Transverse colon (tissue), 4 donors: ENCODE results near the gene MRPL33. TPM values are rescaled to one million over a fixed set of nuclear protein-coding genes. Genes with fewer than 3 reads are reported as not detected.
A peak's percentile ranks its signal among the peaks of the same experiment; 100 is the strongest.

Source experiments
- DNase-seq: peaks from one replicate; pipeline ENCODE4 v3.0.0-alpha.2; 2019
- H3K27ac ChIP-seq, 4 donors: fragments of 200-600 bp; sonication (generic); 2 replicates each; pipeline ENCODE4 v1.5.1; 2016 to 2018; ENCODE audit warnings: inconsistent platforms in 4 of 4
- H3K27me3 ChIP-seq: fragments of 200-600 bp; sonication (generic); 2 replicates; pipeline ENCODE4 v1.5.1; 2017; ENCODE audit warnings: inconsistent platforms
- H3K36me3 ChIP-seq, 4 donors: fragments of 200-600 bp; sonication (generic); 2 replicates each; pipeline ENCODE4 v1.5.1; 2017 to 2019; ENCODE audit warnings: inconsistent platforms in 4 of 4
- H3K4me1 ChIP-seq, 4 donors: fragments of 200-600 bp; sonication (generic); 2 replicates each; pipeline ENCODE4 v1.5.1; 2017 to 2020; ENCODE audit warnings: inconsistent platforms in 4 of 4
- H3K4me3 ChIP-seq, 4 donors: fragments of 200-600 bp; sonication (generic); 1 replicate in 1 of 4; 2 replicates in 3 of 4; pipeline versions ENCODE4 v1.5.1 to v1.6.1; 2017 to 2019; ENCODE audit warnings: inconsistent platforms in 4 of 4
- H3K9me3 ChIP-seq, 2 donors: fragments of 200-600 bp; sonication (generic); 2 replicates each; pipeline ENCODE4 v1.5.1; 2017 to 2019; ENCODE audit warnings: inconsistent platforms in 2 of 2
- CTCF ChIP-seq, 5 experiments: fragments of 200-600 bp in 3 of 5; fragments of 450-650 bp in 2 of 5; sonication (generic) in 3 of 5; IDR thresholded peaks; 1 replicate in 2 of 5; 2 replicates in 3 of 5; pipeline ENCODE4 v1.5.1; 2016 to 2017; ENCODE audit warnings: antibody characterized with exemption in 5 of 5, inconsistent platforms in 3 of 5, mild to moderate bottlenecking in 2 of 5, moderate library complexity in 1 of 5
- EP300 ChIP-seq: sonication (generic); formaldehyde crosslinking; IDR thresholded peaks from one replicate; pipeline ENCODE4 v1.6.1; 2017; ENCODE audit warnings: antibody characterized with exemption, low read depth
- POLR2A ChIP-seq: fragments of 450-650 bp; IDR thresholded peaks from one replicate; pipeline ENCODE4 v1.6.1; 2016; ENCODE audit warnings: antibody characterized with exemption, mild to moderate bottlenecking, moderate library complexity
- POLR2AphosphoS5 ChIP-seq, 3 donors: sonication (generic); formaldehyde crosslinking; IDR thresholded peaks; one replicate each; pipeline ENCODE4 v1.6.1; 2016; ENCODE audit warnings: antibody characterized with exemption in 3 of 3
- WGBS, 2 donors: methylation state at CpG; one replicate each; pipeline ENCODE4 v1.1.5; 2018; ENCODE audit warnings: low coverage in 1 of 2; 5-methylcytosine and 5-hydroxymethylcytosine counted together
- in situ Hi-C, 4 donors: fragments of 200-750 bp; cut with MboI; loops; one replicate each; pipeline versions ENCODE4 v1.15.0 to v1.15.1; 2017; ENCODE audit warnings: low sequenced_read_pairs in 3 of 4, low pct_ligation_motif_present in 1 of 4, low pct_unique_long_range_greater_than_20kb in 1 of 4
- intact Hi-C: fragments of 100-400 bp; cut with DNase I; formaldehyde crosslinking; loops from one replicate; pipeline ENCODE4 v1.15.1; 2023; ENCODE audit warnings: low total_unique reads
- total RNA-seq, 4 donors: library from RNA; depleted of rRNA; stranded (reverse); fragments of >200 nt; gene quantifications; one replicate each; pipeline ENCODE4 v1.1.0, GENCODE V29; 2016

Gene MRPL33
- total RNA-seq, 4 donors from 2014 or later = 7.2 to 89.4 (median 45.7) TPM

- Histone ChIP-seq H3K9me3 (no peaks in the 10 kb centered on the region), H3K27ac (peak overlapping the region in 1 of 4 donors; percentile 78), H3K4me1 (peaks cover 0 to 20% (median 8%) of the 10 kb centered on the region in 4 donors), H3K36me3 (no peaks in the 10 kb centered on the region), H3K4me3 (no peak overlapping the region), H3K27me3 (no peaks in the 10 kb centered on the region)
- whole genome bisulfite sequencing, 2 donors = 67 to 70% methylated on average over 1 of the region's 1 CpG
- TF ChIP-seq EP300 (no peak), POLR2A (no peak), CTCF (IDR thresholded peaks at IDR 0.05) (no peak), POLR2AphosphoS5 (IDR thresholded peaks at IDR 0.05) (no peak)
- intact Hi-C loops (no loop called here), in situ Hi-C loops (loop anchor here in 2 of 4 donors (25.0 kb wide), 2 partner anchors 703 to 728 kb away; no protein-coding TSS in a partner anchor)
- DNase-seq = no peak
Observed at GRCh38 chr2:27734305-27734704, 37.2 kb upstream of the MRPL33 start.

- TF ChIP-seq EP300 (peak; percentile 98), POLR2AphosphoS5 (IDR thresholded peaks at IDR 0.05) (peak; percentile 78 to 90 (median 88)), POLR2A (peak; percentile 68), CTCF (IDR thresholded peaks at IDR 0.05) (peak in 1 of 5 experiments; percentile 47)
- Histone ChIP-seq H3K36me3 (no peaks in the 10 kb centered on the region), H3K4me3 (peak overlapping the region; percentile 18 to 44 (median 40)), H3K27me3 (no peaks in the 10 kb centered on the region), H3K27ac (peak overlapping the region; percentile 70 to 81 (median 74)), H3K9me3 (no peaks in the 10 kb centered on the region), H3K4me1 (peaks cover 0 to 20% (median 8%) of the 10 kb centered on the region in 4 donors)
- 9% methylated on average over 34 of the region's 51 CpGs; no CpG with 5 or more reads in 1 of the 2 donors for WGBS, 2 donors
- DNase-seq = peak; percentile 78
- in situ Hi-C loops = loop anchor here in 2 of 4 donors (25.0 kb wide), 2 partner anchors 702 to 727 kb away; no protein-coding TSS in a partner anchor
- intact Hi-C loops = no loop called here
Observed at GRCh38 chr2:27735263-27735904, 36.1 kb upstream of the MRPL33 start.

GRCh38 chr2:27736031-27736889, 35.3 kb upstream of the MRPL33 start:
- no peak for DNase-seq
- Histone ChIP-seq H3K4me1 (peaks cover 0 to 20% (median 8%) of the 10 kb centered on the region in 4 donors), H3K9me3 (no peaks in the 10 kb centered on the region), H3K36me3 (no peaks in the 10 kb centered on the region), H3K4me3 (peak overlapping the region in 3 of 4 donors; percentile 39 to 44 (median 42)), H3K27me3 (no peaks in the 10 kb centered on the region), H3K27ac (peak overlapping the region; percentile 70 to 81 (median 74))
- WGBS, 2 donors = 91 to 94% methylated on average over 3 to 10 of the region's 10 CpGs
- intact Hi-C loops (no loop called here), in situ Hi-C loops (loop anchor here in 2 of 4 donors (25.0 kb wide), 2 partner anchors 701 to 726 kb away; no protein-coding TSS in a partner anchor)
- TF ChIP-seq POLR2A (no peak), POLR2AphosphoS5 (IDR thresholded peaks at IDR 0.05) (no peak), EP300 (no peak), CTCF (IDR thresholded peaks at IDR 0.05) (no peak)

- TF ChIP-seq EP300 (no peak), POLR2A (no peak), CTCF (IDR thresholded peaks at IDR 0.05) (no peak), POLR2AphosphoS5 (IDR thresholded peaks at IDR 0.05) (no peak)
- DNase-seq = no peak
- no peaks in the 10 kb centered on the region for H3K27me3 ChIP-seq
- intact Hi-C loops = no loop called here
- whole genome bisulfite sequencing, 2 donors = 93% methylated on average over 6 of the region's 6 CpGs; no CpG with 5 or more reads in 1 of the 2 donors
- peak overlapping the region in 3 of 4 donors; percentile 0 to 81 (median 70) for H3K27ac ChIP-seq
- no peak overlapping the region for H3K4me3 ChIP-seq
- H3K4me1 ChIP-seq = peaks cover 0 to 20% (median 8%) of the 10 kb centered on the region in 4 donors
- no peaks in the 10 kb centered on the region for H3K9me3 ChIP-seq
- in situ Hi-C loops = loop anchor here in 2 of 4 donors (25.0 kb wide), 2 partner anchors 700 to 725 kb away; no protein-coding TSS in a partner anchor
- H3K36me3 ChIP-seq = no peaks in the 10 kb centered on the region
Observed at GRCh38 chr2:27736890-27737204, 34.7 kb upstream of the MRPL33 start.
